GM06990 (cell line): ENCODE measurements around the gene RECQL5.

Source experiments
- DNase-seq: peaks from one replicate; pipeline ENCODE4 v3.0.0-alpha.2; 2011; ENCODE audit not compliant: insufficient read length; ENCODE audit errors: extremely low read depth
- H3K27me3 ChIP-seq: replicated peaks from 2 replicates; pipeline ENCODE4 v1.6.0; 2011; ENCODE audit warnings: low read length; ENCODE audit not compliant: control insufficient read depth, insufficient read depth
- H3K36me3 ChIP-seq: 2 replicates; pipeline ENCODE4 v1.5.1; 2011; ENCODE audit warnings: low read length; ENCODE audit not compliant: control insufficient read depth, insufficient read depth
- H3K4me3 ChIP-seq: replicated peaks from 2 replicates; pipeline ENCODE4 v1.5.1; 2011; ENCODE audit warnings: low read depth, mild to moderate bottlenecking, control low read depth, low read length
- CTCF ChIP-seq: IDR thresholded peaks from 2 replicates; pipeline ENCODE4 v1.5.1; 2011; ENCODE audit warnings: low read length, control low read depth, mild to moderate bottlenecking, inconsistent platforms; ENCODE audit not compliant: insufficient read depth, poor library complexity, severe bottlenecking

Gene RECQL5

GRCh38 chr17:75634754-75635609, 32.0 kb downstream of the RECQL5 start:
- no peak for TF ChIP-seq CTCF
- H3K36me3 ChIP-seq = peaks cover 10% of the 10 kb centered on the region
- no peaks in the 10 kb centered on the region for H3K27me3 ChIP-seq
- no peak overlapping the region for H3K4me3 ChIP-seq
- DNase-seq = no peak

- H3K27me3 ChIP-seq = no peaks in the 10 kb centered on the region
- DNase-seq = no peak
- TF ChIP-seq CTCF = no peak
- H3K36me3 ChIP-seq = peaks cover 6% of the 10 kb centered on the region
- no peak overlapping the region for H3K4me3 ChIP-seq
Observed at GRCh38 chr17:75634376-75634740, 32.6 kb downstream of the RECQL5 start.

- DNase-seq = peak; percentile 41
- Histone ChIP-seq H3K4me3 (no peak overlapping the region), H3K36me3 (peaks cover 6% of the 10 kb centered on the region), H3K27me3 (no peaks in the 10 kb centered on the region)
- TF ChIP-seq CTCF = peak; percentile 51
Observed at GRCh38 chr17:75633486-75634375, 33.2 kb downstream of the RECQL5 start.

GRCh38 chr17:75632863-75633485, 34.0 kb downstream of the RECQL5 start, which contains the start of gene SMIM5:
TSS of gene SMIM5 (plus strand) at chr17:75633434. CDS start at chr17:75640202, 6,768 bp downstream.
- H3K27me3 ChIP-seq = no peaks in the 10 kb centered on the region
- DNase-seq = peak; percentile 75
- peaks cover 6% of the 10 kb centered on the region for H3K36me3 ChIP-seq
- TF ChIP-seq CTCF = peak; percentile 97
- no peak within 1 kb of the TSS for H3K4me3 ChIP-seq

GRCh38 chr17:75632428-75632827, 34.5 kb downstream of the RECQL5 start:
- TF ChIP-seq CTCF = no peak
- Histone ChIP-seq H3K4me3 (no peak overlapping the region), H3K27me3 (no peaks in the 10 kb centered on the region), H3K36me3 (peaks cover 6% of the 10 kb centered on the region)
- DNase-seq = no peak
